GM21528 (cell line): Measurements from ENCODE around the gene ZNF614.
"Not testable (repeated sequence)": the region's sequence is repeated elsewhere in the genome, so short reads cannot be mapped to it uniquely, and the experiment has no call there.

Experiments used
- ATAC-seq: cut with Tn5 transposase; IDR thresholded peaks from one replicate; pipeline ENCODE4 v1.9.1; 2021; ENCODE audit warnings: mild to moderate bottlenecking, moderate library complexity; ENCODE audit not compliant: unreplicated experiment, low FRiP score

The ZNF614 gene

GRCh38 chr19:52028027-52028779, at the start of gene ZNF614:
ZNF614 (minus strand) TSS chr19:52028379; CDS start chr19:52025745, 2,634 bp downstream.
- ATAC-seq = peak; percentile 92

- ATAC-seq = no peak
Measured at GRCh38 chr19:52070496-52070895, 42.3 kb upstream of the ZNF614 start.

GRCh38 chr19:52069653-52070052, 41.5 kb upstream of the ZNF614 start:
- ATAC-seq = no peak

- no peak for ATAC-seq
Measured at GRCh38 chr19:52066258-52066863, 38.2 kb upstream of the ZNF614 start.

- no peak for ATAC-seq
Measured at GRCh38 chr19:52065399-52065798, 37.2 kb upstream of the ZNF614 start.

- ATAC-seq = not testable (repeated sequence)
Measured at GRCh38 chr19:52056480-52056879, 28.3 kb upstream of the ZNF614 start.

GRCh38 chr19:52051736-52052135, 23.6 kb upstream of the ZNF614 start:
- ATAC-seq = not testable (repeated sequence)

- peak; percentile 89 for ATAC-seq
Measured at GRCh38 chr19:52048555-52049501, 20.6 kb upstream of the ZNF614 start, which contains the start of gene ZNF432. ZNF432 (minus strand) TSS chr19:52048838; CDS start chr19:52046868, 1,970 bp downstream.

GRCh38 chr19:52039169-52039568, 11.0 kb upstream of the ZNF614 start:
- ATAC-seq = no peak

- ATAC-seq = no peak
Measured at GRCh38 chr19:52034051-52034728, 6.0 kb upstream of the ZNF614 start.

GRCh38 chr19:52028780-52029123, 573 bp upstream of the ZNF614 start:
- peak; percentile 27 for ATAC-seq

GRCh38 chr19:52026255-52026990, 1.8 kb downstream of the ZNF614 start:
- ATAC-seq = not testable (repeated sequence)

GRCh38 chr19:52024478-52024877, 3.7 kb downstream of the ZNF614 start:
- not testable (repeated sequence) for ATAC-seq

GRCh38 chr19:52022193-52022592, 6.0 kb downstream of the ZNF614 start:
- no peak for ATAC-seq

GRCh38 chr19:52020506-52020905, 7.7 kb downstream of the ZNF614 start:
- ATAC-seq = no peak

GRCh38 chr19:52010674-52011073, 17.5 kb downstream of the ZNF614 start:
- no peak for ATAC-seq

- peak; percentile 89 for ATAC-seq
Measured at GRCh38 chr19:52007806-52008557, 20.2 kb downstream of the ZNF614 start, which contains the start of gene ZNF615. ZNF615 (minus strand) TSS chr19:52008211; CDS start chr19:52003711, 4,500 bp downstream.

- ATAC-seq = peak; percentile 15
Measured at GRCh38 chr19:52007451-52007805, 20.8 kb downstream of the ZNF614 start.
